ENCODE measurements around the gene DDI1.

The DDI1 gene

DNA sequence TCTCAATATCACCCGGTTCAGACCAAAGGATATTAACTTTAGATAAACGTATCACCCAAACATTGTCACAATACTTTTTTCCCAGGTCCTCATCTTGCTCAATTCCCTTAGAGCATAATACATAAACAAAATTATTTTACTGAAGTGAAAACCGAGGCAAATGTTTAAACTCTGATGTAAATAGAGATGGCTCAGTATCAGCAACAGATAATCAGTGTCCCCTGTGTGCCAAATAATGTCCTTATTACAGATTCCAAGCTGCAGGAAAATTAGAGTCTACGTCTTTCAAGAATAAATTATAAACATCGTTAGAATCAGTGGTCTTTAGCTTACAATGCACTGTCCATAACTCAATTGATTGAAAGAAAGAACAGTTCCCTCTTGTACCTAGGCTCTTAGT is 50.2 kb downstream of the DDI1 start:
- DNase-seq = no peak
